Vagina (tissue), 2 donors: ENCODE results near the gene ERICH6B. TPM values are rescaled to one million over a fixed set of nuclear protein-coding genes. Genes with fewer than 3 reads are reported as not detected.

ENCODE experiments used
- DNase-seq, 2 donors: peaks; one replicate each; pipeline ENCODE4 v3.0.0-alpha.2; 2017; ENCODE audit errors: extremely low spot score in 2 of 2
- H3K27ac ChIP-seq: fragments of 200-600 bp; sonication (generic); one replicate; pipeline ENCODE4 v1.5.1; 2019
- H3K27me3 ChIP-seq: fragments of 200-600 bp; sonication (generic); one replicate; pipeline ENCODE4 v1.5.1; 2019
- H3K36me3 ChIP-seq, 2 donors: fragments of 200-600 bp; sonication (generic); one replicate each; pipeline ENCODE4 v1.5.1; 2017 to 2019
- H3K4me1 ChIP-seq: fragments of 200-600 bp; sonication (generic); one replicate; pipeline ENCODE4 v1.5.1; 2019
- H3K4me3 ChIP-seq, 2 donors: fragments of 200-600 bp; sonication (generic); 1 replicate in 1 of 2; 2 replicates in 1 of 2; pipeline ENCODE4 v1.5.1; 2016 to 2019
- H3K9me3 ChIP-seq: fragments of 200-600 bp; sonication (generic); one replicate; pipeline ENCODE4 v1.5.1; 2019
- POLR2A ChIP-seq, 2 donors: fragments of 450-650 bp; IDR thresholded peaks; one replicate each; pipeline ENCODE4 v1.6.1; 2017; ENCODE audit warnings: antibody characterized with exemption in 2 of 2, mild to moderate bottlenecking in 2 of 2, moderate library complexity in 2 of 2
- POLR2AphosphoS5 ChIP-seq, 2 donors: sonication (generic); formaldehyde crosslinking; IDR thresholded peaks; one replicate each; pipeline ENCODE4 v1.9.0; 2017; ENCODE audit warnings: antibody characterized with exemption in 2 of 2, mild to moderate bottlenecking in 2 of 2, low read depth in 1 of 2; ENCODE audit not compliant: insufficient read depth in 1 of 2
- intact Hi-C: fragments of 100-400 bp; cut with DNase I; formaldehyde crosslinking; loops from one replicate; pipeline ENCODE4 v1.15.1; 2023
- total RNA-seq: library from RNA; depleted of rRNA; stranded (reverse); fragments of >200 nt; gene quantifications from one replicate; pipeline ENCODE4 v1.2.3, GENCODE V29; 2016
- TF ChIP-seq, protein P1 (sequence below), 3 experiments: fragments of 450-650 bp in 2 of 3; fragments of 200-600 bp in 1 of 3; sonication (generic) in 1 of 3; IDR thresholded peaks; one replicate each; pipeline ENCODE4 v1.5.1; 2017 to 2019; ENCODE audit warnings: antibody characterized with exemption in 3 of 3, mild to moderate bottlenecking in 2 of 3, moderate library complexity in 2 of 3

Gene ERICH6B
- total RNA-seq, 1 donor from 2014 or later = not detected

DNA sequence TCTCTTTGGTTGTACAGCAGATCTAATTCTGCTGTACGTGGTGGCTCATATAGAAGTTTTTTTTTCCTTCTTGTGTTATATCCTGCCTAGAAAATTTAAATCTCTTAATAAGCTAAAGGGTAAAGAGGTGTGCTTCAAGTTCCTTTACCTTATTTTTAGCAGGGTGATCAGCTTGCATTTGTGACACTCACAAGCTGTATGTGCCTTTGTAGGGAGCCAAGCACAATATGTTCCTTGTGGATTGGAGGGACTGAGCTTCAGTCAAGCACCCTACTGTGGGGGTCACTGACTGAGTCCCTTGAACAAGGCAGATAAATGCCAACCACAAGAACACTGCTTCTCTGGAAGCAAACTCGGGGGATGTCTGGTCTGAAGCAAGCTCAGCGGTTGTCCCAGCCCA lies 12.6 kb upstream of the ERICH6B start:
- no peaks in the 10 kb centered on the region for H3K9me3 ChIP-seq
- DNase-seq = no peak
- H3K4me3 ChIP-seq = no peak overlapping the region
- TF ChIP-seq, protein P1, sequence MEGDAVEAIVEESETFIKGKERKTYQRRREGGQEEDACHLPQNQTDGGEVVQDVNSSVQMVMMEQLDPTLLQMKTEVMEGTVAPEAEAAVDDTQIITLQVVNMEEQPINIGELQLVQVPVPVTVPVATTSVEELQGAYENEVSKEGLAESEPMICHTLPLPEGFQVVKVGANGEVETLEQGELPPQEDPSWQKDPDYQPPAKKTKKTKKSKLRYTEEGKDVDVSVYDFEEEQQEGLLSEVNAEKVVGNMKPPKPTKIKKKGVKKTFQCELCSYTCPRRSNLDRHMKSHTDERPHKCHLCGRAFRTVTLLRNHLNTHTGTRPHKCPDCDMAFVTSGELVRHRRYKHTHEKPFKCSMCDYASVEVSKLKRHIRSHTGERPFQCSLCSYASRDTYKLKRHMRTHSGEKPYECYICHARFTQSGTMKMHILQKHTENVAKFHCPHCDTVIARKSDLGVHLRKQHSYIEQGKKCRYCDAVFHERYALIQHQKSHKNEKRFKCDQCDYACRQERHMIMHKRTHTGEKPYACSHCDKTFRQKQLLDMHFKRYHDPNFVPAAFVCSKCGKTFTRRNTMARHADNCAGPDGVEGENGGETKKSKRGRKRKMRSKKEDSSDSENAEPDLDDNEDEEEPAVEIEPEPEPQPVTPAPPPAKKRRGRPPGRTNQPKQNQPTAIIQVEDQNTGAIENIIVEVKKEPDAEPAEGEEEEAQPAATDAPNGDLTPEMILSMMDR (IDR thresholded peaks at IDR 0.05) = no peak
- no peak for TF ChIP-seq POLR2A (IDR thresholded peaks at IDR 0.05)
- no peak for TF ChIP-seq POLR2AphosphoS5 (IDR thresholded peaks at IDR 0.05; ENCODE audit: insufficient read depth in 1 of 2, low read depth in 1 of 2)
- intact Hi-C loops = no loop called here
- H3K36me3 ChIP-seq = no peaks in the 10 kb centered on the region
- no peaks in the 10 kb centered on the region for H3K27me3 ChIP-seq
- H3K4me1 ChIP-seq = no peaks in the 10 kb centered on the region
- no peak overlapping the region for H3K27ac ChIP-seq

DNA sequence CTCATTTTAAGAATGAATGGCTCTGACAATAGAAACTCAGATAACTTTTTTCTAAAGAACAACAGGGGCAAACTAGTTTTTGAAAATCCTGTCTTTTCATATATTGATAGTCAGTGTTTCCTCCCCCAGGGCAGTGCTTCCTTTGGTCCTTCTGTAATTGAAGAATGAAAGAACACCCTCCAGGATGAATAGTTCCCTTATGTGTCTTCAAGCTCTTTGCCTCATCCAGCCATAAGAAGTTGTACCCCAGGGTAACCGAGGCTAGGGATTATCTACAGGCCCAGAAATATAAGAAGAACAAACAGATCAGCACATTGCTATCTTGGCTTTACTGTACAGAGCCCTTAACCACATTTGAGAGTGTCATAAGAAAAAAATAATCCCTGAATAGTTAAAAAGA lies 12.1 kb upstream of the ERICH6B start:
- Histone ChIP-seq H3K4me3 (no peak overlapping the region), H3K9me3 (no peaks in the 10 kb centered on the region), H3K27me3 (no peaks in the 10 kb centered on the region), H3K27ac (no peak overlapping the region), H3K4me1 (no peaks in the 10 kb centered on the region), H3K36me3 (no peaks in the 10 kb centered on the region)
- intact Hi-C loops = no loop called here
- DNase-seq = no peak
- TF ChIP-seq, protein P1 (IDR thresholded peaks at IDR 0.05) = no peak
- TF ChIP-seq POLR2A (IDR thresholded peaks at IDR 0.05) (no peak), POLR2AphosphoS5 (IDR thresholded peaks at IDR 0.05; ENCODE audit: insufficient read depth in 1 of 2, low read depth in 1 of 2) (no peak)

DNA sequence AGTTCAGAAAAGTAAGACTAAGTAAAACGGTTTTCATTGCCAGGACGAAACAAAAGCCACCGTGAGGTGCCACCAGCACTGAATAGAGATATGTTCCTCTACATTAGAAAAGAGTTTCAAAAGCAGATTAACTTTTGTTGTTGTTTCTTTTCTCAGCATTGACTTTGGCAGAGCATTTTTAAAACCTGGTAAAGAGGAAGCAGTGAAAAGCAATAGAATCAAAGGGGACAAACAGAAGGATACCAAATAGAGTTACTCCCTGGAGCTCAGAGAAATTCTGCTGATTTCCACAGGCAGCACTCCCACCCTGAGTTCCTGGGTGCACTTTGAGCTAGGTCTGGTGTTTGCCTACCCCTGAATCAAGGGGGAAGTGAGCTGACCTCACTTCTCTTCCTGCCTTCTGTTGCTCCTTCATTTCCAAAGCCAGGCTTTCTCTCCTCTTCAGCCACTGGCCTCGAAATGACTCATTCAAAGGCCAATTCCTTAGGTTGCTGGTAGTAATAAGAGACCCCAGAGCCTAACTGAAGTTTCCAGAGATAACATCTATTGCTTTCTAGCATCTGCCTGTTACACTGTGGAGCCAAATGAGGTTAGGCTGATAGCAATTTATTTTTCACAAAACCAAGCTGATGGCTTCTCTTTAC lies 11.3 kb upstream of the ERICH6B start:
- TF ChIP-seq, protein P1 (IDR thresholded peaks at IDR 0.05) = no peak
- no peak for TF ChIP-seq POLR2A (IDR thresholded peaks at IDR 0.05)
- TF ChIP-seq POLR2AphosphoS5 (IDR thresholded peaks at IDR 0.05; ENCODE audit: insufficient read depth in 1 of 2, low read depth in 1 of 2) = no peak
- Histone ChIP-seq H3K27me3 (no peaks in the 10 kb centered on the region), H3K4me1 (no peaks in the 10 kb centered on the region), H3K9me3 (no peaks in the 10 kb centered on the region), H3K27ac (no peak overlapping the region), H3K36me3 (no peaks in the 10 kb centered on the region), H3K4me3 (no peak overlapping the region)
- DNase-seq = no peak
- intact Hi-C loops = no loop called here

DNA sequence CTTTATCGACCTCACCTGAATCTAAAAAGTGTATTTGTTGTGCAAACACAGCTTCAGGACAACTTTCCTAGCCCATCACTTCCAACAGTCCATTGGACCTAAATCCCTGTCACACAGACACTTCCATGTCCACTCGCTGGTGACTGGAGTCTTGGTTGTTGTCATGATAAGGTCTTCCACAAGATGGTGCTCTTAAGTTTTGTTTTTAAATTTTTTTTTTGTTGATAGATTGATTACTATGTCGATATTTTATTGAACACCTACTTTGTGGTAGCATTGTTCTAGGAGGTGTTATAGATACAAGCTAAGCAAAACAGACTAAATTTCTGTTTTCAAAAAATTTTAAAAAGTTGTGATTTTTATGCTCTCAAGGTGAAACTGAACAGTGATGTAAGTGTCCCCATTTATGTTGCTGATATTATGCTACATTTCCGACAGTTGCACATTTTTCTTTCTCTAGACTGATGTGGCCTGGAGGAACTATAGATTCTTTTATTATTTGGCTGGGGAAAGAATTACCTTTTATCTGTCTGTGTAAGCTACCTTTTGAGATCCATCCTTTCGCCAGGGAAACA lies 8.1 kb upstream of the ERICH6B start:
- no peaks in the 10 kb centered on the region for H3K9me3 ChIP-seq
- no peaks in the 10 kb centered on the region for H3K36me3 ChIP-seq
- intact Hi-C loops = no loop called here
- TF ChIP-seq, protein P1 (IDR thresholded peaks at IDR 0.05) = peak in 1 of 3 experiments; percentile 49
- no peak for TF ChIP-seq POLR2A (IDR thresholded peaks at IDR 0.05)
- TF ChIP-seq POLR2AphosphoS5 (IDR thresholded peaks at IDR 0.05; ENCODE audit: insufficient read depth in 1 of 2, low read depth in 1 of 2) = no peak
- H3K4me3 ChIP-seq = no peak overlapping the region
- no peak overlapping the region for H3K27ac ChIP-seq
- H3K4me1 ChIP-seq = no peaks in the 10 kb centered on the region
- no peaks in the 10 kb centered on the region for H3K27me3 ChIP-seq
- DNase-seq = no peak

DNA sequence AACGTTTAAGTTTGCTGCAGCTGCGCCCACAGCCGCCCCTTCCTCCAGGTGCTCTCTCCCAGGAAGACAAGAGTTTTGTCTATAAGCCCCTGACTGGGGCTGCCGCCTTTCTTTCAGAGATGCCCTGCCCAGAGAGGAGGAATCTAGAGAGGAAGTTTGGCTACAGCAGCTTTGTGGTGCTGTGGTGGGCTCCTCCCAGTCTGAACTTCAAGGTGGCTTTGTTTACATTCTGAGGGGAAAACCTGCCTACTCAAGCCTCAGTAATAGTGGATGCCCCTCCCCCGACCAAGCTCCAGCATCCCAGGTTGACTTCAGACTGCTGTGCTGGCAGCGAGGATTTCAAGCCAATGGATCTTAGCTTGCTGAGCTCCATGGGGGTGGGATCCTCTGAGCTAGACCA lies 6.4 kb upstream of the ERICH6B start:
- no peaks in the 10 kb centered on the region for H3K27me3 ChIP-seq
- intact Hi-C loops = no loop called here
- TF ChIP-seq POLR2AphosphoS5 (IDR thresholded peaks at IDR 0.05; ENCODE audit: insufficient read depth in 1 of 2, low read depth in 1 of 2) = no peak
- TF ChIP-seq, protein P1 (IDR thresholded peaks at IDR 0.05) = no peak
- TF ChIP-seq POLR2A (IDR thresholded peaks at IDR 0.05) = no peak
- H3K27ac ChIP-seq = no peak overlapping the region
- no peaks in the 10 kb centered on the region for H3K9me3 ChIP-seq
- no peaks in the 10 kb centered on the region for H3K4me1 ChIP-seq
- H3K36me3 ChIP-seq = no peaks in the 10 kb centered on the region
- no peak for DNase-seq
- H3K4me3 ChIP-seq = no peak overlapping the region
